Measurements from ENCODE around the gene VPS51. TPM values are rescaled to one million over a fixed set of nuclear protein-coding genes. Genes with fewer than 3 reads are reported as not detected.

Gene VPS51
- 108 and 163 TPM in 2 replicates for total RNA-seq

DNA sequence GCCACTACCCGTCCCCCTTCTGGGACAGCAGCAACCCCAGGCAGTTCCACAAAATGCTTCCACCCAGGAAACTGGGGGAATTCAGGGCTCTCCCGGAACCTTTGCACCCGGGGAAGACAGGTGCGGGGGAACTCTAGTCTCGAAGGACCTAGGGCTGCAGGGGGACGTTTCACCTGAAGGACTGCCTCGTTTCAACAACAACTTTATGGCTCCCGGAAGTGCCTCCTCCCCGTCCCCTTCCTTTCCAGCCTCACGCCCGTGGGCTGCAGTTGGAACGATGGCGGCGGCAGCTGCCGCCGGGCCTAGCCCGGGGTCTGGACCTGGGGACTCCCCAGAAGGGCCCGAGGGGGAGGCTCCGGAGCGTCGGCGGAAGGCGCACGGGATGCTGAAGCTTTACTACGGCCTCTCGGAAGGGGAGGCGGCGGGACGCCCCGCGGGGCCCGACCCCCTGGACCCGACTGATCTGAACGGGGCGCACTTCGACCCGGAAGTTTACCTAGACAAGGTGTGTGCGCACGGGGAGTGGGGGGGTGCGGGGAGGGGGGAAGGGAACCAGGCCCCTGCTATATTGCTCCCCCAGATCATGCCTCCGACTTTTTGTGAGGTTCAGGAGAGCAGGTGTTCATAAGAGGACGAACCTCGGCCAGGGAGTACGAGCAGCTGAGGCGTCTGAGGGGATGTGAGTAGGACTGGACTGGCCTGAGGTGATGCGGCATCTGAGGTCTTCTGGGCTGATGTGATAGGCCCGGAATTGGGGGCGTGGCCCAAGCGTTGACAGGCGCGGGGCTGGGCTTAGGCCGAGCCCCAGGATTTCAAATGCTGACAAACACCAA is at the start of gene VPS51:
VPS51 (plus strand) TSS at position 241 of the 833 bp plus-strand sequence; CDS start at position 278, 37 bp downstream.

DNA sequence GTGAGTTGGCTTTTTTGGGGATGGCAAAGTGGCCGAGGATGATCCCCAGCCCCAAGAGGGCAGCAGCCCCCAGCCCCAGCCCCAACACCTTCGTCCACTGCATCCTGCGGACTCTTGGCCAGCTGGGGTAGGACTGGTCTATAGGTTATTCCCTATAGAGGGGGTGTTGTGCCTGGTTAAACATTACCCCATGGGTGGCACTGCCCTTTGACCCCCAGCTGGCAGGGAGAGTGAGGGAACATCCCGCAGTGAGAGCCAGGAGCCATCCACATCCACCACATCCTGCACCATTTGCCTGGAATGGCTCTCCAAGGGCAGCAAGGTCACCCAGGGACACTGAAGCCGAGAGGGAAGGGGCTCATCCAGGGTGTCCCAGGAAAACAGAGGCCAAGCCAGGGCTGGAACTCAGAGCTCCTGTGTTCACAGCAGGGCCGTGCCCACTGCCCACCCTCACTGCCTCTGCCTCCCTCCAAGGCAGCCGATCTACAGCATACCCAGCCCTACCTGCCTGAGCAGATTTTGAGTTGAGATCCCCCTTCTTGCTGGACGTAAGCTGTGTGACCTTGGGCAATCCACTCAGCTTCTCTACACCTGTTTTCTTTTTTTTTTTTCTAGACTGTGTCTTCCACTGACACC is 37.5 kb upstream of the VPS51 start, which contains the start of gene NAALADL1:
NAALADL1 (minus strand) TSS at position 135 of the 636 bp plus-strand sequence; CDS start at position 103, 32 bp downstream.

GRCh38 chr11:65083834-65084597 is 12.0 kb upstream of the VPS51 start, which contains the start of the genes CDCA5 and ZFPL1:
CDCA5 (minus strand) TSS chr11:65084040; CDS start chr11:65083978, 62 bp downstream.
ZFPL1 (plus strand) TSS chr11:65084222; CDS start chr11:65084699, 477 bp downstream.

GRCh38 chr11:65111744-65112545 is 15.9 kb downstream of the VPS51 start, which contains the start of gene TM7SF2:
TM7SF2 (plus strand) TSS chr11:65111872; CDS start chr11:65112016, 144 bp downstream.

GRCh38 chr11:65117206-65118096 is 21.4 kb downstream of the VPS51 start, which contains the start of gene ZNHIT2:
ZNHIT2 (minus strand) TSS chr11:65117701; CDS start chr11:65117653, 48 bp downstream.

GRCh38 chr11:65121865-65122696 is 26.1 kb downstream of the VPS51 start, which contains the start of the genes FAU and MRPL49:
FAU (minus strand) TSS chr11:65122134; CDS start chr11:65121813, 321 bp downstream.
MRPL49 (plus strand) TSS chr11:65122321; CDS start chr11:65122347, 26 bp downstream.

GRCh38 chr11:65134240-65134951 is 38.4 kb downstream of the VPS51 start, which contains the start of gene SYVN1:
SYVN1 (minus strand) TSS chr11:65134519; CDS start chr11:65133601, 918 bp downstream.

Other genes starting within 250 kb of the VPS51 start
- gene EHD1, start 217.6 kb upstream of the VPS51 start, total RNA-seq: 40.4 and 211 TPM in 2 replicates
- 12.5 and 14.9 TPM in 2 replicates for gene ATG2A, start 179.0 kb upstream of the VPS51 start, total RNA-seq
- 16.0 and 21.0 TPM in 2 replicates for gene PPP2R5B, start 171.5 kb upstream of the VPS51 start, total RNA-seq
- not detected in 2 replicates for gene GPHA2, start 160.3 kb upstream of the VPS51 start, total RNA-seq
- under 0.01 TPM in 1 of 2 replicates, not detected in the other for gene MAJIN, start 124.1 kb upstream of the VPS51 start, total RNA-seq
- gene BATF2, start 99.2 kb upstream of the VPS51 start, total RNA-seq: under 0.01 and 0.51 TPM in 2 replicates
- gene ARL2, start 82.1 kb upstream of the VPS51 start, total RNA-seq: 73.7 and 76.6 TPM in 2 replicates
- gene SNX15, start 68.8 kb upstream of the VPS51 start, total RNA-seq: 3.0 and 10.7 TPM in 2 replicates
- 6.9 and 7.1 TPM in 2 replicates for gene SAC3D1, start 55.0 kb upstream of the VPS51 start, total RNA-seq
- 17.3 and 19.9 TPM in 2 replicates for gene NAALADL1, start 37.7 kb upstream of the VPS51 start, total RNA-seq
- 1.8 and 6.0 TPM in 2 replicates for gene CDCA5, start 12.2 kb upstream of the VPS51 start, total RNA-seq
- gene ZFPL1, start 12.0 kb upstream of the VPS51 start, total RNA-seq: 23.5 and 33.7 TPM in 2 replicates
- 12.2 and 17.0 TPM in 2 replicates for gene TM7SF2, start 15.7 kb downstream of the VPS51 start, total RNA-seq
- gene ZNHIT2, start 21.5 kb downstream of the VPS51 start, total RNA-seq: 6.5 and 7.3 TPM in 2 replicates
- gene FAU, start 25.9 kb downstream of the VPS51 start, total RNA-seq: 104 and 213 TPM in 2 replicates
- 44.0 and 47.2 TPM in 2 replicates for gene MRPL49, start 26.1 kb downstream of the VPS51 start, total RNA-seq
- gene SYVN1, start 38.3 kb downstream of the VPS51 start, total RNA-seq: 25.2 and 38.0 TPM in 2 replicates
- gene SPDYC, start 74.0 kb downstream of the VPS51 start, total RNA-seq: not detected in 2 replicates
- gene CAPN1, start 85.7 kb downstream of the VPS51 start, total RNA-seq: 52.6 and 180 TPM in 2 replicates
- gene POLA2, start 165.7 kb downstream of the VPS51 start, total RNA-seq: 1.5 and 7.9 TPM in 2 replicates
- 20.8 and 23.7 TPM in 2 replicates for gene CDC42EP2, start 218.7 kb downstream of the VPS51 start, total RNA-seq
- gene DPF2, start 237.6 kb downstream of the VPS51 start, total RNA-seq: 38.3 and 53.9 TPM in 2 replicates

Data from smooth muscle cell of the umbilical artery (primary cell).